Mucosa of gallbladder (tissue), 1 donor: ENCODE measurements around the gene APBB2. TPM values are rescaled to one million over a fixed set of nuclear protein-coding genes. Genes with fewer than 3 reads are reported as not detected.

Source experiments
- total RNA-seq: library from RNA; stranded (reverse); gene quantifications from one replicate; pipeline ENCODE4 v1.2.1, GENCODE V29; 2021
- donor health status: DM: no; HTN: no; CAD: no.

Gene APBB2
- total RNA-seq, 1 donor from 2014 or later, result 44.9 TPM

Other genes starting within 250 kb of the APBB2 start
- gene UCHL1, start 42.4 kb upstream of the APBB2 start, total RNA-seq, result 12.8 TPM